Endodermal cell (in vitro differentiated cells): ENCODE data around the gene MARCHF2. TPM values are rescaled to one million over a fixed set of nuclear protein-coding genes. Genes with fewer than 3 reads are reported as not detected.

Experiments used
- DNase-seq: peaks from one replicate; pipeline ENCODE4 v3.0.0-alpha.2; 2017
- H3K27ac ChIP-seq: 2 replicates; pipeline ENCODE4 v1.5.1; 2013; ENCODE audit warnings: mild to moderate bottlenecking, low read depth, low read length, moderate library complexity
- H3K27me3 ChIP-seq: 2 replicates; pipeline ENCODE4 v1.6.1; 2013; ENCODE audit warnings: mild to moderate bottlenecking, low read length, moderate library complexity; ENCODE audit not compliant: insufficient read depth, control insufficient read depth, poor library complexity, severe bottlenecking
- H3K36me3 ChIP-seq: 2 replicates; pipeline ENCODE4 v1.7.0; 2013; ENCODE audit warnings: mild to moderate bottlenecking, low read length, moderate library complexity; ENCODE audit not compliant: control insufficient read depth, insufficient read depth
- H3K4me1 ChIP-seq: one replicate; pipeline ENCODE4 v1.7.0; 2013; ENCODE audit warnings: low read length; ENCODE audit not compliant: control insufficient read depth, insufficient read depth
- H3K4me3 ChIP-seq: 2 replicates; pipeline ENCODE4 v1.5.1; 2013; ENCODE audit warnings: mild to moderate bottlenecking, low read length, moderate library complexity
- H3K9ac ChIP-seq: 2 replicates; pipeline ENCODE4 v1.6.1; 2013; ENCODE audit warnings: mild to moderate bottlenecking, low read length, moderate library complexity; ENCODE audit not compliant: poor library complexity, severe bottlenecking; ENCODE audit errors: extremely low read depth
- H3K9me3 ChIP-seq: 2 replicates; pipeline ENCODE4 v1.6.1; 2013; ENCODE audit warnings: mild to moderate bottlenecking, low read length, moderate library complexity; ENCODE audit not compliant: control insufficient read depth
- H3K27ac Mint-ChIP-seq: 2 replicates; pipeline ENCODE4 v1.8.0; 2020; ENCODE audit warnings: mixed read lengths
- H3K27me3 Mint-ChIP-seq: 2 replicates; pipeline ENCODE4 v1.8.0; 2021; ENCODE audit warnings: mild to moderate bottlenecking, mixed read lengths; ENCODE audit not compliant: insufficient read depth
- H3K36me3 Mint-ChIP-seq: 2 replicates; pipeline ENCODE4 v1.8.0; 2020; ENCODE audit warnings: low read depth, mixed read lengths
- H3K4me1 Mint-ChIP-seq: 2 replicates; pipeline ENCODE4 v1.8.0; 2020; ENCODE audit warnings: mixed read lengths
- H3K4me3 Mint-ChIP-seq: 2 replicates; pipeline ENCODE4 v1.8.0; 2020; ENCODE audit warnings: mild to moderate bottlenecking, moderate library complexity, mixed read lengths
- H3K9me3 Mint-ChIP-seq: 2 replicates; pipeline ENCODE4 v1.8.0; 2020; ENCODE audit warnings: mild to moderate bottlenecking, mixed read lengths
- CTCF ChIP-seq: fragments of 200-600 bp; sonication (generic); conservative IDR thresholded peaks from 2 replicates; pipeline ENCODE4 v1.5.0; 2021; ENCODE audit warnings: antibody characterized with exemption, mild to moderate bottlenecking
- WGBS, 2 experiments: methylation state at CpG; one replicate each; pipeline versions ENCODE4 v1.1.5 to v1.1.7; 2013; ENCODE audit warnings: missing lambda C conversion rate in 2 of 2, mixed read lengths in 1 of 2; ENCODE audit not compliant: insufficient coverage in 1 of 2, insufficient read length in 1 of 2; 5-methylcytosine and 5-hydroxymethylcytosine counted together
- total RNA-seq, 2 donors: library from RNA; stranded (reverse); fragmentation: NEBNext Ultra II Directional in 1 of 2; extraction: Animal tissue kit (Norgen Biotek cat#: 25700) in 1 of 2; gene quantifications; 2 replicates in 1 of 2; 3 replicates in 1 of 2; pipeline ENCODE4 v1.2.1, GENCODE V29; 2021

MARCHF2 gene
- total RNA-seq, 2 donors from 2014 or later, result 31.8 to 35.9 TPM

GRCh38 chr19:8391198-8392016 lies 21.7 kb upstream of the MARCHF2 start:
- H3K27ac Mint-ChIP-seq, result peak overlapping the region; percentile 68
- TF ChIP-seq CTCF, result no peak
- no peak for DNase-seq
- Histone ChIP-seq H3K4me1 (peaks cover 11% of the 10 kb centered on the region), H3K36me3 (peaks cover 10% of the 10 kb centered on the region), H3K9ac (no peak overlapping the region), H3K27ac (no peak overlapping the region), H3K4me3 (peak overlapping the region; percentile 79), H3K27me3 (no peaks in the 10 kb centered on the region), H3K9me3 (peaks cover 10% of the 10 kb centered on the region)
- H3K9me3 Mint-ChIP-seq, result peaks cover 9% of the 10 kb centered on the region
- peaks cover 4% of the 10 kb centered on the region for H3K4me1 Mint-ChIP-seq
- H3K27me3 Mint-ChIP-seq, result no peaks in the 10 kb centered on the region
- H3K4me3 Mint-ChIP-seq, result peak overlapping the region; percentile 79
- WGBS, 2 experiments, result 88 to 89% methylated on average over 19 to 23 of the region's 23 CpGs
- peaks cover 27% of the 10 kb centered on the region for H3K36me3 Mint-ChIP-seq

- H3K36me3 Mint-ChIP-seq, result peaks cover 26% of the 10 kb centered on the region
- H3K9ac ChIP-seq, result no peak overlapping the region
- H3K9me3 ChIP-seq, result peaks cover 3% of the 10 kb centered on the region
- H3K4me3 Mint-ChIP-seq, result no peak overlapping the region
- H3K9me3 Mint-ChIP-seq, result peaks cover 2% of the 10 kb centered on the region
- peak overlapping the region; percentile 68 for H3K27ac Mint-ChIP-seq
- DNase-seq, result no peak
- WGBS, 2 experiments, result 89% methylated on average over 10 to 11 of the region's 11 CpGs
- no peak for TF ChIP-seq CTCF
- H3K4me3 ChIP-seq, result no peak overlapping the region
- no peaks in the 10 kb centered on the region for H3K27me3 ChIP-seq
- H3K4me1 ChIP-seq, result peaks cover 11% of the 10 kb centered on the region
- no peaks in the 10 kb centered on the region for H3K27me3 Mint-ChIP-seq
- peaks cover 8% of the 10 kb centered on the region for H3K4me1 Mint-ChIP-seq
- H3K36me3 ChIP-seq, result peaks cover 5% of the 10 kb centered on the region
- H3K27ac ChIP-seq, result no peak overlapping the region
Measured at GRCh38 chr19:8392017-8392591, 21.0 kb upstream of the MARCHF2 start.

DNA sequence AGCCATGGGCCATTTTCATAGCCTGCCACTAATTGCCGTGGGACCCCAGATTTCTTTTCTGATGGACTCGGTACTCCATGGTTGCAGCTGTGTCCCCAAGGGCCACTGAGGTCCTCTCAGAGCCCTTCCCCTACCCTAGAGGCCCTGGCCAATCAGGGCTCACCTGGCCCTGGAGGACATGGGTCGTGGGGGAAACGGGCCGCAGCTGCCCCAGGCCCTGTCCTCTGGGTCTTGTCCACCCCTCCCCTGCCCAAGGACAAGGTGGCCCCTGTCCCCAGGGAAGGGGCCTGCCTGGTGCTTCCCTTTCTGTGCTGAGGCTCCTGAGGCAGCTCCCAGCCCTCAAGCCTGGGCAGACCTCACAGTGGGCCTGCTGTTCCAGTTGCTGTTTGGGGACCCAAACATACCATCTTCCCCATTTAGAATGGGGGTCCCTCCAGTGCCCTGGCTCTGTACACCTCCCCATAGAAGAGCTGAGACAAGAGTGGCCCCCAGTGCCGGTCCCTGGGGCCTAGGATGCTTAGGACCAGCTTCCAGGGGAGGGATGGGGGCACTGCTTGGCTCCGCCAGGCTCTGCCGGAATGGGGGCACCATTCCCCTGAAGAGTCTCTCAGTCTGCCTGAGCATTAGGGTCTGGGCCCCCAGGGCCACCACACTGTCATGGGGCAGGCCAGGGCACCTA lies 19.8 kb upstream of the MARCHF2 start:
- WGBS, 2 experiments, result 67 to 100% methylated on average over 3 to 8 of the region's 8 CpGs
- Mint-ChIP-seq H3K36me3 (peaks cover 19% of the 10 kb centered on the region), H3K9me3 (no peaks in the 10 kb centered on the region), H3K27me3 (no peaks in the 10 kb centered on the region), H3K4me3 (no peak overlapping the region), H3K4me1 (peaks cover 8% of the 10 kb centered on the region), H3K27ac (no peak overlapping the region)
- Histone ChIP-seq H3K4me1 (peaks cover 11% of the 10 kb centered on the region), H3K9me3 (no peaks in the 10 kb centered on the region), H3K9ac (no peak overlapping the region), H3K36me3 (peaks cover 3% of the 10 kb centered on the region), H3K4me3 (no peak overlapping the region), H3K27me3 (no peaks in the 10 kb centered on the region), H3K27ac (no peak overlapping the region)
- DNase-seq, result no peak
- TF ChIP-seq CTCF, result no peak
